Measurements from ENCODE around the gene PYROXD2. TPM values are rescaled to one million over a fixed set of nuclear protein-coding genes. Genes with fewer than 3 reads are reported as not detected.

PYROXD2 gene
- total and polyA plus RNA-seq, 12 donors = 4.6 to 70.6 (median 28.3) TPM

- no peaks in the 10 kb centered on the region for H3K9me3 ChIP-seq (replicated peaks in 1 of 3)
- TF ChIP-seq POLR2A (IDR thresholded peaks at IDR 0.05) (no peak), CTCF (IDR thresholded peaks at IDR 0.05) (no peak)
- no peak overlapping the region for H3K4me3 ChIP-seq
- H3K36me3 ChIP-seq (replicated peaks in 1 of 2) = peaks cover 0 to 6% of the 10 kb centered on the region in 2 donors
- H3K4me1 ChIP-seq (replicated peaks in 1 of 2) = no peaks in the 10 kb centered on the region
- DNase-seq = no peak
- intact Hi-C loops (cut with DNase I) = no loop called here
- H3K27ac ChIP-seq = no peak overlapping the region
- WGBS, 4 donors = 93 to 97% (median 96%) methylated on average over 6 of the region's 6 CpGs
- no peaks in the 10 kb centered on the region for H3K27me3 ChIP-seq
Observed at GRCh38 chr10:98396096-98397063, 18.6 kb downstream of the PYROXD2 start.

GRCh38 chr10:98394851-98395440 lies 20.0 kb downstream of the PYROXD2 start:
- H3K36me3 ChIP-seq (replicated peaks in 1 of 2) = peaks cover 0 to 6% of the 10 kb centered on the region in 2 donors
- intact Hi-C loops (cut with DNase I) = no loop called here

GRCh38 chr10:98391578-98391991 lies 23.4 kb downstream of the PYROXD2 start:
- H3K4me1 ChIP-seq (replicated peaks in 1 of 2) = no peaks in the 10 kb centered on the region
- intact Hi-C loops (cut with DNase I) = no loop called here
- peaks cover 0 to 6% of the 10 kb centered on the region in 2 donors for H3K36me3 ChIP-seq (replicated peaks in 1 of 2)
- H3K27ac ChIP-seq = peak overlapping the region in 2 of 5 donors; percentile 29 to 30
- WGBS, 4 donors = 70 to 86% (median 72%) methylated on average over 4 to 8 of the region's 8 CpGs
- no peaks in the 10 kb centered on the region for H3K9me3 ChIP-seq (replicated peaks in 1 of 3)
- H3K27me3 ChIP-seq = no peaks in the 10 kb centered on the region
- TF ChIP-seq POLR2A (IDR thresholded peaks at IDR 0.05) (no peak), CTCF (IDR thresholded peaks at IDR 0.05) (no peak)
- peak in 1 of 7 donors; percentile 32 for DNase-seq
- no peak overlapping the region for H3K4me3 ChIP-seq

More at GRCh38 chr10:98394851-98395440, 20.0 kb downstream of the PYROXD2 start:
- H3K4me3 ChIP-seq = no peak overlapping the region
- no peak overlapping the region for H3K27ac ChIP-seq
- H3K27me3 ChIP-seq = no peaks in the 10 kb centered on the region
- H3K9me3 ChIP-seq (replicated peaks in 1 of 3) = no peaks in the 10 kb centered on the region
- no peaks in the 10 kb centered on the region for H3K4me1 ChIP-seq (replicated peaks in 1 of 2)
- TF ChIP-seq POLR2A (IDR thresholded peaks at IDR 0.05) = no peak
- no peak for TF ChIP-seq CTCF (IDR thresholded peaks at IDR 0.05)
- 78 to 90% (median 89%) methylated on average over 6 to 8 of the region's 8 CpGs for WGBS, 4 donors
- no peak for DNase-seq

GRCh38 chr10:98391065-98391464 lies 23.9 kb downstream of the PYROXD2 start:
- no peaks in the 10 kb centered on the region for H3K4me1 ChIP-seq (replicated peaks in 1 of 2)
- TF ChIP-seq CTCF (IDR thresholded peaks at IDR 0.05) (no peak), POLR2A (IDR thresholded peaks at IDR 0.05) (no peak)
- DNase-seq = no peak
- 75 to 80% (median 76%) methylated on average over 7 of the region's 7 CpGs for WGBS, 4 donors
- peak overlapping the region in 1 of 5 donors; percentile 29 for H3K27ac ChIP-seq
- intact Hi-C loops (cut with DNase I) = no loop called here
- no peaks in the 10 kb centered on the region for H3K9me3 ChIP-seq (replicated peaks in 1 of 3)
- no peaks in the 10 kb centered on the region for H3K27me3 ChIP-seq
- no peak overlapping the region for H3K4me3 ChIP-seq
- H3K36me3 ChIP-seq (replicated peaks in 1 of 2) = peaks cover 0 to 6% of the 10 kb centered on the region in 2 donors
